HG03439 (cell line): ENCODE data around the gene CC2D2B.

Experiments used
- ATAC-seq: cut with Tn5 transposase; IDR thresholded peaks from one replicate; pipeline ENCODE4 v1.9.1; 2021; ENCODE audit warnings: mild to moderate bottlenecking, moderate library complexity; ENCODE audit not compliant: unreplicated experiment

CC2D2B gene

DNA sequence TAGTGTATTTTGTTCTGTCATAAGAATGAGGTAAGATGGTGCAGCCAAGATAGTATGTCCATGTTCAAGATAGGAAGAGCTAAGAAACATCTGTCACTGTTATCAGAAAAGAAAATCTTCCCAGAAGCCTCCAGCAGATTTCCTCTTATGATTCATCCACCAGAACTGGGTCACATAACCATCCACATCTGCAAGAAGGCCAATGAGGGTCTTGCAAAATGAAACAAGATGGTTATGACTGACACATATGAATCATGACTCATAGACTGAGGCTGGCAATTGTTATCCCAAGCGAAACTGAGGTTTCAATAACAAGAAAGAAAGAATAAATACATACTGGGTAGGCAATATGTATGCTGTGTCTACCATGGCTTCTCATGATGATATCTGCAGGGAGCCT, 165.9 kb downstream of the CC2D2B start:
- ATAC-seq = no peak

- no peak for ATAC-seq
These were observed 167.0 kb downstream of the CC2D2B start for GRCh38 chr10:96074776-96075175.

DNA sequence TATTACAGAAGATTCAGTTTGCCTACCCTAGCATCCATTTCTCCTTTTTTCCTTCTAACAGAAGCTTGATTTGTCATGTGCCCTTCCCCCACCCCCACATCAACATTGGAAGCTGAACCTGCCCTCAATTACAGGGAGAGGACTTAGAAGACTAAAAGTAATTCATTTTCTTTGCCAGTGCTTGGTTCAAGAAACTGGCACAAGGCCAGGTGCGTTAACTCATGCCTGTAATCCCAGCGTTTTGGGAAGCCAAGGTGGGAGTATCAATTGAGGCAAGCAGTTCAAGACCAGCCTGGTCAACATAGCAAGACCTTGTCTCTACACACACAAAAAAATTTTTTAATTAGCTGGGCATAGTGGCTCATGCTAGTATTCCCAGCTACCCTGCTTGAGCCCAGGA, 168.2 kb downstream of the CC2D2B start:
- ATAC-seq = no peak

GRCh38 chr10:96077156-96077555, 169.4 kb downstream of the CC2D2B start:
- no peak for ATAC-seq

- ATAC-seq = no peak
These were observed 174.4 kb downstream of the CC2D2B start for GRCh38 chr10:96082153-96082552.
